PFSK-1 (cell line): ENCODE results near the gene CHADL.

Experiments
- TAF1 ChIP-seq: IDR thresholded peaks from 2 replicates; pipeline ENCODE4 v1.6.1; 2012; ENCODE audit warnings: low read length, control low read depth, borderline replicate concordance; ENCODE audit not compliant: insufficient read depth
- TF ChIP-seq, protein P1 (sequence below), 2 experiments: IDR thresholded peaks; 2 replicates each; pipeline versions ENCODE4 v1.6.1 to v1.8.0; 2011 to 2012; ENCODE audit warnings: low read depth in 2 of 2, low read length in 2 of 2, control low read depth in 1 of 2, inconsistent platforms in 1 of 2, mild to moderate bottlenecking in 1 of 2, moderate library complexity in 1 of 2; ENCODE audit not compliant: insufficient read depth in 1 of 2

DNA sequence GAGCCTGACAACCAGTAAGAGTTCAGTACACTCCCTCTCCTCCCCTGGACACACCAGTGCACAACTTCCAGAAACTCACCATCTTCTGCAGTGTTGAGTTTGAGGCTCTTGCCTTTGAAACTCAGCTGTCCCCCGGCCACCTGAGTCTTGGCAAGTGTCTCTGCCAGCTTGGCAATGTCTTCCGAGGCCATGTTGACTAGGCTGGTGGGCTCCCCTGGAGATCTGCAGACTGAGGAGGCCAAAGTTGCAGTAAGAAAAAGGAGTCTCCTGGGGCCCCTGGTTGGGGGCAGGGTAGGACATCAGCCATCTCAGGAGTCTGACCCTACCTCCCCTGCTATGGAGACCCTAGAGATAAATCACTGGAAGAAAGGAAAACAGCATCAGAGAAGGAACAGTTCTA, 40.1 kb upstream of the CHADL start:
- TF ChIP-seq TAF1, result no peak
- TF ChIP-seq, protein P1, sequence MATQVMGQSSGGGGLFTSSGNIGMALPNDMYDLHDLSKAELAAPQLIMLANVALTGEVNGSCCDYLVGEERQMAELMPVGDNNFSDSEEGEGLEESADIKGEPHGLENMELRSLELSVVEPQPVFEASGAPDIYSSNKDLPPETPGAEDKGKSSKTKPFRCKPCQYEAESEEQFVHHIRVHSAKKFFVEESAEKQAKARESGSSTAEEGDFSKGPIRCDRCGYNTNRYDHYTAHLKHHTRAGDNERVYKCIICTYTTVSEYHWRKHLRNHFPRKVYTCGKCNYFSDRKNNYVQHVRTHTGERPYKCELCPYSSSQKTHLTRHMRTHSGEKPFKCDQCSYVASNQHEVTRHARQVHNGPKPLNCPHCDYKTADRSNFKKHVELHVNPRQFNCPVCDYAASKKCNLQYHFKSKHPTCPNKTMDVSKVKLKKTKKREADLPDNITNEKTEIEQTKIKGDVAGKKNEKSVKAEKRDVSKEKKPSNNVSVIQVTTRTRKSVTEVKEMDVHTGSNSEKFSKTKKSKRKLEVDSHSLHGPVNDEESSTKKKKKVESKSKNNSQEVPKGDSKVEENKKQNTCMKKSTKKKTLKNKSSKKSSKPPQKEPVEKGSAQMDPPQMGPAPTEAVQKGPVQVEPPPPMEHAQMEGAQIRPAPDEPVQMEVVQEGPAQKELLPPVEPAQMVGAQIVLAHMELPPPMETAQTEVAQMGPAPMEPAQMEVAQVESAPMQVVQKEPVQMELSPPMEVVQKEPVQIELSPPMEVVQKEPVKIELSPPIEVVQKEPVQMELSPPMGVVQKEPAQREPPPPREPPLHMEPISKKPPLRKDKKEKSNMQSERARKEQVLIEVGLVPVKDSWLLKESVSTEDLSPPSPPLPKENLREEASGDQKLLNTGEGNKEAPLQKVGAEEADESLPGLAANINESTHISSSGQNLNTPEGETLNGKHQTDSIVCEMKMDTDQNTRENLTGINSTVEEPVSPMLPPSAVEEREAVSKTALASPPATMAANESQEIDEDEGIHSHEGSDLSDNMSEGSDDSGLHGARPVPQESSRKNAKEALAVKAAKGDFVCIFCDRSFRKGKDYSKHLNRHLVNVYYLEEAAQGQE (IDR thresholded peaks at IDR 0.05; ENCODE audit: insufficient read depth in 1 of 2, low read depth in 2 of 2, low read length in 2 of 2), result no peak
